H9 (cell line): Measurements from ENCODE around the gene ELFN2. TPM values are rescaled to one million over a fixed set of nuclear protein-coding genes. Genes with fewer than 3 reads are reported as not detected.

Source experiments
- DNase-seq: peaks from one replicate; pipeline ENCODE4 v3.0.0-alpha.2; 2017
- H2AFZ ChIP-seq: one replicate; pipeline ENCODE4 v1.6.1; 2013; ENCODE audit warnings: mild to moderate bottlenecking, low read length, control low read depth, moderate library complexity
- H2AK5ac ChIP-seq: 2 replicates; pipeline ENCODE4 v1.6.1; 2013; ENCODE audit warnings: low read length, control low read depth, mixed read lengths; ENCODE audit not compliant: insufficient read length
- H2BK120ac ChIP-seq: one replicate; pipeline ENCODE4 v1.6.1; 2013; ENCODE audit warnings: low read depth, mild to moderate bottlenecking, low read length, control low read depth, inconsistent platforms; ENCODE audit not compliant: poor library complexity, severe bottlenecking
- H2BK12ac ChIP-seq: 2 replicates; pipeline ENCODE4 v1.6.1; 2013; ENCODE audit warnings: low read length, control low read depth, mixed read lengths, low read depth; ENCODE audit not compliant: insufficient read length
- H2BK15ac ChIP-seq: 2 replicates; pipeline ENCODE4 v1.6.1; 2013; ENCODE audit warnings: low read depth, low read length, control low read depth
- H2BK20ac ChIP-seq: one replicate; pipeline ENCODE4 v1.6.1; 2013; ENCODE audit warnings: low read depth, mild to moderate bottlenecking, low read length, control low read depth, inconsistent platforms; ENCODE audit not compliant: poor library complexity, severe bottlenecking
- H2BK5ac ChIP-seq: 2 replicates; pipeline ENCODE4 v1.6.1; 2013; ENCODE audit warnings: low read length, control low read depth, mixed read lengths; ENCODE audit not compliant: insufficient read length
- H3K14ac ChIP-seq: 2 replicates; pipeline ENCODE4 v1.6.1; 2013; ENCODE audit warnings: low read length, control low read depth; ENCODE audit not compliant: insufficient read depth
- H3K18ac ChIP-seq: 2 replicates; pipeline ENCODE4 v1.6.1; 2013; ENCODE audit warnings: low read depth, mild to moderate bottlenecking, mixed read lengths, low read length, control low read depth; ENCODE audit not compliant: insufficient read length
- H3K23ac ChIP-seq: 2 replicates; pipeline ENCODE4 v1.6.1; 2013; ENCODE audit warnings: low read length, control low read depth, mixed read lengths, low read depth; ENCODE audit not compliant: insufficient read length
- H3K23me2 ChIP-seq: 2 replicates; pipeline ENCODE4 v1.6.1; 2013; ENCODE audit warnings: low read depth, mild to moderate bottlenecking, mixed read lengths, low read length, control low read depth; ENCODE audit not compliant: insufficient read length, poor library complexity, severe bottlenecking
- H3K27ac ChIP-seq: 2 replicates; pipeline ENCODE4 v1.5.1; 2013; ENCODE audit warnings: low read length, control low read depth, mixed read lengths, low read depth; ENCODE audit not compliant: insufficient read length
- H3K27me3 ChIP-seq: 2 replicates; pipeline ENCODE4 v1.6.1; 2013; ENCODE audit warnings: low read length, control low read depth, inconsistent platforms; ENCODE audit not compliant: insufficient read depth
- H3K4ac ChIP-seq: 2 replicates; pipeline ENCODE4 v1.6.1; 2013; ENCODE audit warnings: low read depth, mild to moderate bottlenecking, control low read depth, inconsistent platforms, low read length, moderate library complexity
- H3K4me1 ChIP-seq: 2 replicates; pipeline ENCODE4 v1.6.1; 2013; ENCODE audit warnings: low read length, control low read depth, inconsistent platforms; ENCODE audit not compliant: insufficient read depth
- H3K4me2 ChIP-seq: 2 replicates; pipeline ENCODE4 v1.6.1; 2013; ENCODE audit warnings: low read length, control low read depth, mixed read lengths; ENCODE audit not compliant: insufficient read length, insufficient read depth
- H3K56ac ChIP-seq: 2 replicates; pipeline ENCODE4 v1.6.1; 2013; ENCODE audit warnings: low read depth, mild to moderate bottlenecking, mixed read lengths, low read length, control low read depth; ENCODE audit not compliant: insufficient read length
- H3K79me1 ChIP-seq: 2 replicates; pipeline ENCODE4 v1.6.1; 2013; ENCODE audit warnings: low read depth, mild to moderate bottlenecking, moderate library complexity, low read length, control low read depth, inconsistent platforms; ENCODE audit not compliant: insufficient read depth, poor library complexity, severe bottlenecking
- H3K79me2 ChIP-seq: 2 replicates; pipeline ENCODE4 v1.6.1; 2013; ENCODE audit warnings: low read length, control low read depth, inconsistent platforms; ENCODE audit not compliant: insufficient read depth
- H3K9ac ChIP-seq: 2 replicates; pipeline ENCODE4 v1.6.1; 2013; ENCODE audit warnings: low read length, control low read depth, mixed read lengths; ENCODE audit not compliant: insufficient read length; ENCODE audit errors: extremely low read depth
- H3K9me3 ChIP-seq: one replicate; pipeline ENCODE4 v1.6.1; 2013; ENCODE audit warnings: low read depth, low read length, inconsistent platforms; ENCODE audit not compliant: control insufficient read depth
- H3T11ph ChIP-seq: one replicate; pipeline ENCODE4 v1.6.1; 2013; ENCODE audit warnings: mild to moderate bottlenecking, low read length, control low read depth, inconsistent platforms
- H4K20me1 ChIP-seq: one replicate; pipeline ENCODE4 v1.6.1; 2013; ENCODE audit not compliant: control insufficient read depth, insufficient read length, insufficient read depth
- H4K5ac ChIP-seq: 2 replicates; pipeline ENCODE4 v1.6.1; 2013; ENCODE audit warnings: low read depth, mild to moderate bottlenecking, mixed read lengths, low read length, control low read depth; ENCODE audit not compliant: insufficient read length
- H4K8ac ChIP-seq: replicated peaks from 2 replicates; pipeline ENCODE4 v1.6.1; 2013; ENCODE audit warnings: low read length, control low read depth, mixed read lengths, low read depth; ENCODE audit not compliant: insufficient read length
- H4K91ac ChIP-seq: 2 replicates; pipeline ENCODE4 v1.6.1; 2013; ENCODE audit warnings: low read depth, mild to moderate bottlenecking, moderate library complexity, mixed read lengths, low read length, control low read depth; ENCODE audit not compliant: insufficient read length
- H3K27ac Mint-ChIP-seq, 3 experiments: 2 replicates in 2 of 3; 3 replicates in 1 of 3; pipeline ENCODE4 v1.8.0; 2020 to 2021; ENCODE audit warnings: mixed read lengths in 3 of 3, mild to moderate bottlenecking in 1 of 3, moderate library complexity in 1 of 3
- H3K27me3 Mint-ChIP-seq: 2 replicates; pipeline ENCODE4 v1.8.0; 2021; ENCODE audit warnings: low read depth, mild to moderate bottlenecking, moderate library complexity, mixed read lengths
- H3K36me3 Mint-ChIP-seq, 3 experiments: 2 replicates in 2 of 3; 3 replicates in 1 of 3; pipeline ENCODE4 v1.8.0; 2020 to 2021; ENCODE audit warnings: low read depth in 3 of 3, mixed read lengths in 3 of 3; ENCODE audit not compliant: insufficient read depth in 1 of 3
- H3K4me1 Mint-ChIP-seq, 2 experiments: 2 replicates each; pipeline ENCODE4 v1.8.0; 2020; ENCODE audit warnings: mixed read lengths in 2 of 2
- H3K4me3 Mint-ChIP-seq, 2 experiments: 2 replicates in 1 of 2; 3 replicates in 1 of 2; pipeline ENCODE4 v1.8.0; 2020 to 2021; ENCODE audit warnings: mild to moderate bottlenecking in 2 of 2, mixed read lengths in 2 of 2, moderate library complexity in 1 of 2
- H3K9me3 Mint-ChIP-seq, 2 experiments: 2 replicates in 1 of 2; 3 replicates in 1 of 2; pipeline ENCODE4 v1.8.0; 2020; ENCODE audit warnings: mild to moderate bottlenecking in 2 of 2, mixed read lengths in 2 of 2, moderate library complexity in 1 of 2
- WGBS: extraction: QIAGEN DNeasy Blood & Tissue Kit; methylation state at CpG from one replicate; pipeline ENCODE4 v1.1.7; 2013; ENCODE audit warnings: missing lambda C conversion rate, low lambda C conversion rate, mixed read lengths; ENCODE audit not compliant: insufficient read length; ENCODE audit errors: extremely low coverage; 5-methylcytosine and 5-hydroxymethylcytosine counted together
- total RNA-seq: library from RNA; stranded (reverse); gene quantifications from 2 replicates; pipeline ENCODE4 v1.2.1, GENCODE V29; 2021
- TF ChIP-seq, protein P1 (sequence below): fragments of 200-600 bp; sonication (generic); conservative IDR thresholded peaks from 3 replicates; pipeline ENCODE4 v1.8.0; 2021; ENCODE audit warnings: antibody characterized with exemption, mild to moderate bottlenecking

The ELFN2 gene
- total RNA-seq, 1 experiment from 2014 or later: 0.70 TPM

DNA sequence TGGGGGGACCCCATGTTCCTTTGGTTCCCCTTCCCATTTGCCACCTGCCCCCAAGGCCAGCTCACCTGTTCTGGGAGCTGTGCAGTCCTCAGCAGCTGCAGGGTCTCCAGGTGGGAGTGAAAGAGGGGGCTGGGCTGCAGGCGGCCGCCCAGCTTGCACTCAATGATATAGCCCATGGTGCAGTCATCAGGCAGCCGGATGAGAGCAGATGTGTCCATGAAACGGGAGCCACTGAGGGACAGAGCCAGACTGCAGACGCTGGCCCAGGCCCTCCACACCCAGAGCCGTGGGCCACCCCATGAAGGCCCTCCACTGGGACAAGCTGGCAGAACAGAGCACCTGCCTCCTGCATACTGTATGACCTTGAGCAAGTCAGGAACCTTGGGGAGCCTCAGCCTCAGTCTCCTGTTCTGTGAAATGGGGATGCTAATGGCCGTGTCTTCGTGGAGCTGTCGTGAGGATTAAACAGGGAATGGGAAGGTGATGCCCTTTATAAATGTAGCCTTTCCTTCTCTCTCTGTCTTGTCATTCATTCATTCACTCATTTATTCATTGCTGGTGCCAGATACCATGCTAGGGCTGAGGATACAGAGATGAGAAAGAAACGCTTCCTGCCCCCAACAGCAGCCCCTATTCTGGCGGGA, 47.3 kb upstream of the ELFN2 start:
- TF ChIP-seq, protein P1, sequence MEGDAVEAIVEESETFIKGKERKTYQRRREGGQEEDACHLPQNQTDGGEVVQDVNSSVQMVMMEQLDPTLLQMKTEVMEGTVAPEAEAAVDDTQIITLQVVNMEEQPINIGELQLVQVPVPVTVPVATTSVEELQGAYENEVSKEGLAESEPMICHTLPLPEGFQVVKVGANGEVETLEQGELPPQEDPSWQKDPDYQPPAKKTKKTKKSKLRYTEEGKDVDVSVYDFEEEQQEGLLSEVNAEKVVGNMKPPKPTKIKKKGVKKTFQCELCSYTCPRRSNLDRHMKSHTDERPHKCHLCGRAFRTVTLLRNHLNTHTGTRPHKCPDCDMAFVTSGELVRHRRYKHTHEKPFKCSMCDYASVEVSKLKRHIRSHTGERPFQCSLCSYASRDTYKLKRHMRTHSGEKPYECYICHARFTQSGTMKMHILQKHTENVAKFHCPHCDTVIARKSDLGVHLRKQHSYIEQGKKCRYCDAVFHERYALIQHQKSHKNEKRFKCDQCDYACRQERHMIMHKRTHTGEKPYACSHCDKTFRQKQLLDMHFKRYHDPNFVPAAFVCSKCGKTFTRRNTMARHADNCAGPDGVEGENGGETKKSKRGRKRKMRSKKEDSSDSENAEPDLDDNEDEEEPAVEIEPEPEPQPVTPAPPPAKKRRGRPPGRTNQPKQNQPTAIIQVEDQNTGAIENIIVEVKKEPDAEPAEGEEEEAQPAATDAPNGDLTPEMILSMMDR: no peak
- Histone ChIP-seq H3K23me2 (no peaks in the 10 kb centered on the region), H2AK5ac (no peak overlapping the region), H3K4ac (no peak overlapping the region), H2BK120ac (no peak overlapping the region), H2BK5ac (no peak overlapping the region), H3K4me2 (no peak overlapping the region), H3K4me1 (no peaks in the 10 kb centered on the region), H4K20me1 (no peaks in the 10 kb centered on the region), H3K27me3 (no peaks in the 10 kb centered on the region), H2BK12ac (no peak overlapping the region), H4K5ac (no peak overlapping the region), H3K56ac (no peak overlapping the region), H4K91ac (no peak overlapping the region), H3K27ac (no peak overlapping the region), H2AFZ (no peak overlapping the region), H3K23ac (no peak overlapping the region), H3K14ac (no peak overlapping the region), H4K8ac (no peak overlapping the region), H3K79me2 (no peaks in the 10 kb centered on the region), H3K9ac (no peak overlapping the region), H3K79me1 (no peaks in the 10 kb centered on the region), H2BK15ac (no peak overlapping the region), H3K18ac (no peak overlapping the region), H2BK20ac (no peak overlapping the region), H3T11ph (no peak overlapping the region), H3K9me3 (no peaks in the 10 kb centered on the region)
- no peak overlapping the region; a peak in 1 of 7 replicates for H3K27ac Mint-ChIP-seq
- whole genome bisulfite sequencing: no CpG with 5 or more reads among the region's 11 CpGs
- peaks cover 2 to 13% of the 10 kb centered on the region in 2 experiments; a peak in 3 of 4 replicates for H3K4me1 Mint-ChIP-seq
- no peak for DNase-seq
- H3K4me3 Mint-ChIP-seq: no peak overlapping the region; a peak in 1 of 5 replicates
- no peaks in the 10 kb centered on the region for H3K9me3 Mint-ChIP-seq
- H3K36me3 Mint-ChIP-seq: no peaks in the 10 kb centered on the region
- H3K27me3 Mint-ChIP-seq: peaks cover 22% of the 10 kb centered on the region
